Breast epithelium (tissue), 4 donors: Measurements from ENCODE around the gene FMNL3. TPM values are rescaled to one million over a fixed set of nuclear protein-coding genes. Genes with fewer than 3 reads are reported as not detected.
A peak's percentile ranks its signal among the peaks of the same experiment; 100 is the strongest.

ENCODE experiments used
- DNase-seq, 2 donors: peaks; one replicate each; pipeline ENCODE4 v3.0.0-alpha.2; 2019; ENCODE audit warnings: low spot score in 2 of 2
- H3K27ac ChIP-seq, 2 donors: fragments of 200-600 bp; sonication (generic) in 1 of 2; one replicate each; pipeline ENCODE4 v1.5.1; 2016 to 2019; ENCODE audit warnings: mild to moderate bottlenecking in 1 of 2
- H3K27me3 ChIP-seq, 2 donors: fragments of 200-600 bp; sonication (generic) in 1 of 2; one replicate each; pipeline versions ENCODE4 v1.5.1 to v1.6.0; 2017 to 2019; ENCODE audit warnings: control low read depth in 1 of 2, mild to moderate bottlenecking in 1 of 2
- H3K36me3 ChIP-seq: fragments of 200-600 bp; one replicate; pipeline ENCODE4 v1.5.1; 2019
- H3K4me1 ChIP-seq, 2 donors: fragments of 200-600 bp; sonication (generic); one replicate each; pipeline ENCODE4 v1.5.1; 2016 to 2019; ENCODE audit warnings: control low read depth in 1 of 2
- H3K4me3 ChIP-seq, 3 donors: fragments of 200-600 bp; sonication (generic); 1 replicate in 2 of 3; 2 replicates in 1 of 3; pipeline ENCODE4 v1.5.1; 2016 to 2019; ENCODE audit warnings: mild to moderate bottlenecking in 3 of 3, moderate library complexity in 2 of 3
- H3K9me3 ChIP-seq, 2 donors: fragments of 200-600 bp; sonication (generic) in 1 of 2; one replicate each; pipeline ENCODE4 v1.5.1; 2016 to 2019; ENCODE audit warnings: control low read depth in 1 of 2
- CTCF ChIP-seq, 3 donors: fragments of 450-650 bp; IDR thresholded peaks; one replicate each; pipeline ENCODE4 v1.5.1; 2016 to 2017; ENCODE audit warnings: antibody characterized with exemption in 3 of 3, mild to moderate bottlenecking in 3 of 3, moderate library complexity in 3 of 3
- POLR2A ChIP-seq: fragments of 450-650 bp; IDR thresholded peaks from one replicate; pipeline ENCODE4 v1.6.1; 2016; ENCODE audit warnings: antibody characterized with exemption, mild to moderate bottlenecking, moderate library complexity
- POLR2AphosphoS5 ChIP-seq, 3 donors: sonication (generic); formaldehyde crosslinking; IDR thresholded peaks; one replicate each; pipeline ENCODE4 v1.6.1; 2017; ENCODE audit warnings: antibody characterized with exemption in 3 of 3
- intact Hi-C: fragments of 100-400 bp; cut with DNase I; formaldehyde crosslinking; loops from one replicate; pipeline ENCODE4 v1.15.1; 2023; ENCODE audit warnings: low total_unique reads
- total RNA-seq, 3 donors: library from RNA; depleted of rRNA; stranded (reverse); fragments of >200 nt; gene quantifications; one replicate each; pipeline ENCODE4 v1.1.0, GENCODE V29; 2016

The FMNL3 gene
- total RNA-seq, 3 donors from 2014 or later, result 9.8 to 13.8 (median 13.3) TPM

- Histone ChIP-seq H3K27me3 (no peaks in the 10 kb centered on the region), H3K27ac (no peak overlapping the region), H3K9me3 (no peaks in the 10 kb centered on the region), H3K4me1 (peaks cover 6 to 8% of the 10 kb centered on the region in 2 donors), H3K4me3 (no peak overlapping the region), H3K36me3 (no peaks in the 10 kb centered on the region)
- DNase-seq, result no peak
- no peak for TF ChIP-seq CTCF (IDR thresholded peaks at IDR 0.05)
- no peak for TF ChIP-seq POLR2AphosphoS5 (IDR thresholded peaks at IDR 0.05)
- TF ChIP-seq POLR2A, result no peak
- intact Hi-C loops, result no loop called here
Observed at GRCh38 chr12:49702009-49702408, 5.2 kb downstream of the FMNL3 start.

- intact Hi-C loops, result loop anchor here (5.0 kb wide), 1 partner anchor 402 kb away; the partner anchor contains the start of gene PRPH
- TF ChIP-seq CTCF (IDR thresholded peaks at IDR 0.05) (no peak), POLR2AphosphoS5 (IDR thresholded peaks at IDR 0.05) (no peak), POLR2A (no peak)
- Histone ChIP-seq H3K27me3 (no peaks in the 10 kb centered on the region), H3K36me3 (no peaks in the 10 kb centered on the region), H3K4me1 (peaks cover 6 to 8% of the 10 kb centered on the region in 2 donors), H3K27ac (peak overlapping the region; percentile 11 to 75), H3K9me3 (no peaks in the 10 kb centered on the region), H3K4me3 (peak overlapping the region in 1 of 3 donors; percentile 48)
- DNase-seq, result no peak
Observed at GRCh38 chr12:49698619-49699545, 8.3 kb downstream of the FMNL3 start.

- Histone ChIP-seq H3K27ac (no peak overlapping the region), H3K36me3 (no peaks in the 10 kb centered on the region), H3K27me3 (no peaks in the 10 kb centered on the region), H3K4me3 (no peak overlapping the region), H3K4me1 (peaks cover 6 to 8% of the 10 kb centered on the region in 2 donors), H3K9me3 (no peaks in the 10 kb centered on the region)
- no peak for DNase-seq
- TF ChIP-seq POLR2AphosphoS5 (IDR thresholded peaks at IDR 0.05) (no peak), POLR2A (no peak), CTCF (IDR thresholded peaks at IDR 0.05) (no peak)
- intact Hi-C loops, result loop anchor here (5.0 kb wide), 1 partner anchor 401 kb away; the partner anchor contains the start of gene PRPH
Observed at GRCh38 chr12:49697808-49698207, 9.4 kb downstream of the FMNL3 start.

GRCh38 chr12:49696723-49697122, 10.5 kb downstream of the FMNL3 start:
- Histone ChIP-seq H3K4me1 (peaks cover 6 to 8% of the 10 kb centered on the region in 2 donors), H3K4me3 (no peak overlapping the region), H3K27ac (no peak overlapping the region), H3K9me3 (no peaks in the 10 kb centered on the region), H3K27me3 (no peaks in the 10 kb centered on the region), H3K36me3 (no peaks in the 10 kb centered on the region)
- no peak for TF ChIP-seq POLR2AphosphoS5 (IDR thresholded peaks at IDR 0.05)
- no peak for TF ChIP-seq CTCF (IDR thresholded peaks at IDR 0.05)
- TF ChIP-seq POLR2A, result no peak
- DNase-seq, result no peak
- intact Hi-C loops, result loop anchor here (5.0 kb wide), 1 partner anchor 399 kb away; the partner anchor contains the start of gene PRPH

GRCh38 chr12:49693931-49694444, 13.2 kb downstream of the FMNL3 start:
- Histone ChIP-seq H3K27me3 (no peaks in the 10 kb centered on the region), H3K27ac (no peak overlapping the region), H3K4me1 (peaks cover 0 to 3% of the 10 kb centered on the region in 2 donors), H3K36me3 (no peaks in the 10 kb centered on the region), H3K9me3 (no peaks in the 10 kb centered on the region), H3K4me3 (no peak overlapping the region)
- TF ChIP-seq POLR2A, result no peak
- TF ChIP-seq POLR2AphosphoS5 (IDR thresholded peaks at IDR 0.05), result no peak
- DNase-seq, result no peak
- intact Hi-C loops, result no loop called here
